Measurements from ENCODE around the gene ANKS4B.

- peak; percentile 66 to 98 (median 96) for TF ChIP-seq CTCF (IDR thresholded peaks at IDR 0.05)
- TF ChIP-seq POLR2A (IDR thresholded peaks at IDR 0.05): peak; percentile 9 to 69 (median 55)
Observed at GRCh38 chr16:21300309-21301167, 67.0 kb downstream of the ANKS4B start.

Data from body of pancreas (tissue), 4 donors.